GM19468 (cell line): ENCODE measurements around the gene TENM3.

Experiments
- ATAC-seq: cut with Tn5 transposase; IDR thresholded peaks from one replicate; pipeline ENCODE4 v1.9.1; 2021; ENCODE audit warnings: mild to moderate bottlenecking, moderate library complexity, moderate number of reproducible peaks; ENCODE audit not compliant: unreplicated experiment; ENCODE audit errors: extremely low read depth

The TENM3 gene

GRCh38 chr4:182537031-182537795 is 294.0 kb downstream of the TENM3 start:
- no peak for ATAC-seq

- no peak for ATAC-seq
Measured at GRCh38 chr4:182538031-182538430, 294.8 kb downstream of the TENM3 start.

GRCh38 chr4:182540496-182540895 is 297.3 kb downstream of the TENM3 start:
- no peak for ATAC-seq

GRCh38 chr4:182547435-182547834 is 304.2 kb downstream of the TENM3 start:
- ATAC-seq = peak; percentile 69

- no peak for ATAC-seq
Measured at GRCh38 chr4:182548156-182548555, 305.0 kb downstream of the TENM3 start.

GRCh38 chr4:182549356-182549755 is 306.2 kb downstream of the TENM3 start:
- no peak for ATAC-seq

GRCh38 chr4:182552948-182553347 is 309.7 kb downstream of the TENM3 start:
- ATAC-seq = no peak

- no peak for ATAC-seq
Measured at GRCh38 chr4:182553653-182554052, 310.5 kb downstream of the TENM3 start.

- ATAC-seq = no peak
Measured at GRCh38 chr4:182554736-182555135, 311.5 kb downstream of the TENM3 start.

GRCh38 chr4:182555997-182556418 is 312.8 kb downstream of the TENM3 start:
- no peak for ATAC-seq

GRCh38 chr4:182556580-182556979 is 313.4 kb downstream of the TENM3 start:
- ATAC-seq = no peak

- no peak for ATAC-seq
Measured at GRCh38 chr4:182560358-182560757, 317.2 kb downstream of the TENM3 start.

- no peak for ATAC-seq
Measured at GRCh38 chr4:182562350-182562749, 319.1 kb downstream of the TENM3 start.

- no peak for ATAC-seq
Measured at GRCh38 chr4:182564724-182565369, 321.6 kb downstream of the TENM3 start.

- ATAC-seq = no peak
Measured at GRCh38 chr4:182567119-182567518, 323.9 kb downstream of the TENM3 start.

- ATAC-seq = no peak
Measured at GRCh38 chr4:182569561-182569960, 326.4 kb downstream of the TENM3 start.

GRCh38 chr4:182574706-182575105 is 331.5 kb downstream of the TENM3 start:
- no peak for ATAC-seq

GRCh38 chr4:182575225-182575624 is 332.0 kb downstream of the TENM3 start:
- ATAC-seq = no peak

GRCh38 chr4:182576601-182577289 is 333.5 kb downstream of the TENM3 start:
- ATAC-seq = no peak

- no peak for ATAC-seq
Measured at GRCh38 chr4:182577411-182577810, 334.2 kb downstream of the TENM3 start.

GRCh38 chr4:182578402-182578801 is 335.2 kb downstream of the TENM3 start:
- ATAC-seq = no peak
